IMR-90 (cell line): ENCODE measurements around the gene SCPEP1. TPM values are rescaled to one million over a fixed set of nuclear protein-coding genes. Genes with fewer than 3 reads are reported as not detected.

Experiments
- ATAC-seq: fragments of 200-7000 bp; cut with Tn5 transposase; 2 replicates; pipeline ENCODE4 v1.9.1; 2020; ENCODE audit warnings: low read depth, mild to moderate bottlenecking, moderate library complexity
- BruUV-seq: library from RNA; stranded (reverse); fragments of 400-500 nt; replicated peaks from 2 replicates; lab custom pipeline; 2021; lab: Mats Ljungman, UMichigan
- CTCF ChIA-PET: fragments of 300-600 bp; formaldehyde crosslinking; extraction: SDS; loops from one replicate; lab custom pipeline; 2021; ENCODE audit warnings: antibody characterized with exemption; lab: Yijun Ruan, JAX
- POLR2A ChIA-PET: fragments of 300-600 bp; sonication (Branson Sonifier 250); formaldehyde crosslinking; loops from one replicate; lab custom pipeline; 2022; ENCODE audit warnings: antibody characterized with exemption; ENCODE audit not compliant: unreplicated experiment; lab: Charles Lee
- DNase-seq: peaks from one replicate; pipeline ENCODE4 v3.0.0; 2013
- H2AFZ ChIP-seq: replicated peaks from 2 replicates; pipeline ENCODE3; 2013; ENCODE audit warnings: low read length, mild to moderate bottlenecking; ENCODE audit not compliant: poor library complexity
- H2AK5ac ChIP-seq: 2 replicates; pipeline ENCODE4 v1.6.1; 2013; ENCODE audit warnings: low read depth, low read length, inconsistent platforms
- H2AK9ac ChIP-seq: replicated peaks from 2 replicates; pipeline ENCODE3; 2013; ENCODE audit warnings: mild to moderate bottlenecking, low read depth, low read length, moderate library complexity; ENCODE audit not compliant: poor library complexity
- H2BK120ac ChIP-seq: 2 replicates; pipeline ENCODE4 v1.6.1; 2013; ENCODE audit warnings: low read depth, low read length, inconsistent platforms
- H2BK15ac ChIP-seq: 3 replicates; pipeline ENCODE4 v1.6.1; 2013; ENCODE audit warnings: low read depth, low read length, inconsistent platforms
- H2BK20ac ChIP-seq: 2 replicates; pipeline ENCODE4 v1.6.1; 2013; ENCODE audit warnings: low read depth, mild to moderate bottlenecking, inconsistent platforms, low read length, moderate library complexity
- H2BK5ac ChIP-seq: 2 replicates; pipeline ENCODE4 v1.6.1; 2013; ENCODE audit warnings: mild to moderate bottlenecking, low read depth, low read length, inconsistent platforms; ENCODE audit not compliant: poor library complexity, severe bottlenecking
- H3K14ac ChIP-seq: replicated peaks from 2 replicates; pipeline ENCODE4 v1.6.1; 2013; ENCODE audit warnings: low read depth, low read length, inconsistent platforms
- H3K18ac ChIP-seq: 2 replicates; pipeline ENCODE4 v1.6.1; 2013; ENCODE audit warnings: low read depth, low read length, control low read depth
- H3K23ac ChIP-seq: 2 replicates; pipeline ENCODE4 v1.6.1; 2013; ENCODE audit warnings: low read depth, low read length, inconsistent platforms
- H3K27ac ChIP-seq: 2 replicates; pipeline ENCODE4 v1.5.1; 2013; ENCODE audit warnings: mild to moderate bottlenecking, control low read depth, low read length; ENCODE audit not compliant: insufficient read depth
- H3K27me3 ChIP-seq: 2 replicates; pipeline ENCODE4 v1.6.1; 2013; ENCODE audit warnings: low read length; ENCODE audit not compliant: control insufficient read depth, insufficient read depth
- H3K36me3 ChIP-seq: 2 replicates; pipeline ENCODE4 v1.6.1; 2013; ENCODE audit warnings: low read length, mixed read lengths; ENCODE audit not compliant: control insufficient read depth, insufficient read depth
- H3K4ac ChIP-seq: 2 replicates; pipeline ENCODE4 v1.6.1; 2013; ENCODE audit warnings: low read depth, low read length, inconsistent platforms
- H3K4me1 ChIP-seq: 2 replicates; pipeline ENCODE4 v1.6.1; 2013; ENCODE audit warnings: low read length, mixed read lengths; ENCODE audit not compliant: control insufficient read depth, insufficient read depth
- H3K4me2 ChIP-seq: 2 replicates; pipeline ENCODE4 v1.6.1; 2013; ENCODE audit warnings: low read depth, mild to moderate bottlenecking, control low read depth, low read length, moderate library complexity
- H3K4me3 ChIP-seq: 2 replicates; pipeline ENCODE4 v1.5.1; 2013; ENCODE audit warnings: low read depth, mild to moderate bottlenecking, control low read depth, low read length, moderate library complexity; ENCODE audit not compliant: insufficient read depth
- H3K56ac ChIP-seq: 2 replicates; pipeline ENCODE4 v1.6.1; 2013; ENCODE audit warnings: low read length, inconsistent platforms; ENCODE audit not compliant: insufficient read depth; ENCODE audit errors: extremely low read depth
- H3K79me1 ChIP-seq, 2 experiments: 2 replicates each; pipeline ENCODE4 v1.6.1; 2013; ENCODE audit warnings: low read length in 2 of 2, inconsistent platforms in 1 of 2, low read depth in 1 of 2
- H3K9ac ChIP-seq: 2 replicates; pipeline ENCODE4 v1.6.1; 2013; ENCODE audit warnings: low read depth, low read length, control low read depth
- H3K9me1 ChIP-seq: 2 replicates; pipeline ENCODE4 v1.6.1; 2013; ENCODE audit warnings: low read length, inconsistent platforms; ENCODE audit not compliant: insufficient read depth
- H3K9me3 ChIP-seq: 2 replicates; pipeline ENCODE4 v1.6.1; 2013; ENCODE audit warnings: low read length; ENCODE audit not compliant: control insufficient read depth, insufficient read depth
- H4K20me1 ChIP-seq: 2 replicates; pipeline ENCODE4 v1.6.1; 2013; ENCODE audit warnings: low read length, inconsistent platforms; ENCODE audit not compliant: insufficient read depth
- H4K5ac ChIP-seq: 2 replicates; pipeline ENCODE4 v1.6.1; 2013; ENCODE audit warnings: mild to moderate bottlenecking, low read depth, low read length, control low read depth
- H4K8ac ChIP-seq, 2 experiments: 2 replicates each; pipeline ENCODE4 v1.6.1; 2013; ENCODE audit warnings: low read depth in 2 of 2, low read length in 2 of 2, control low read depth in 1 of 2, inconsistent platforms in 1 of 2
- H4K91ac ChIP-seq: 2 replicates; pipeline ENCODE4 v1.6.1; 2013; ENCODE audit warnings: low read depth, low read length, inconsistent platforms; ENCODE audit not compliant: insufficient read depth
- CEBPB ChIP-seq: IDR thresholded peaks from 2 replicates; pipeline ENCODE4 v1.6.1; 2012; ENCODE audit warnings: low read depth, low read length, improper control_type of control experiment
- FOS ChIP-seq: fragments of 150-350 bp; IDR thresholded peaks from 2 replicates; pipeline ENCODE4 v1.6.1; 2016; ENCODE audit warnings: low read depth, low read length
- MAFK ChIP-seq: IDR thresholded peaks from 2 replicates; pipeline ENCODE4 v1.6.1; 2012; ENCODE audit warnings: low read depth, low read length, improper control_type of control experiment
- MAZ ChIP-seq: IDR thresholded peaks from 2 replicates; pipeline ENCODE4 v1.6.1; 2012; ENCODE audit warnings: low read depth, mild to moderate bottlenecking, low read length, improper control_type of control experiment, moderate library complexity, borderline replicate concordance
- MXI1 ChIP-seq: IDR thresholded peaks from 2 replicates; pipeline ENCODE4 v1.6.1; 2012; ENCODE audit warnings: low read depth, mild to moderate bottlenecking, low read length, moderate library complexity, borderline replicate concordance
- NFE2L2 ChIP-seq: fragments of 150-350 bp; IDR thresholded peaks from 2 replicates; pipeline ENCODE4 v1.6.1; 2016; ENCODE audit warnings: low read depth, mild to moderate bottlenecking, low read length
- POLR2A ChIP-seq: IDR thresholded peaks from 2 replicates; pipeline ENCODE4 v1.6.1; 2012; ENCODE audit warnings: mild to moderate bottlenecking, low read depth, low read length
- RAD21 ChIP-seq: IDR thresholded peaks from 2 replicates; pipeline ENCODE4 v1.6.1; 2012; ENCODE audit warnings: low read length, improper control_type of control experiment
- RCOR1 ChIP-seq: IDR thresholded peaks from 2 replicates; pipeline ENCODE4 v1.6.1; 2012; ENCODE audit warnings: mild to moderate bottlenecking, low read length, improper control_type of control experiment; ENCODE audit not compliant: insufficient replicate concordance
- RFX5 ChIP-seq: IDR thresholded peaks from 2 replicates; pipeline ENCODE4 v1.8.0; 2012; ENCODE audit warnings: low read depth, mild to moderate bottlenecking, low read length, moderate library complexity
- SMC3 ChIP-seq: fragments of 150-350 bp; IDR thresholded peaks from 2 replicates; pipeline ENCODE4 v1.6.1; 2016; ENCODE audit warnings: low read depth, mild to moderate bottlenecking, antibody characterized with exemption, low read length, moderate library complexity
- WGBS, 2 experiments: methylation state at CpG; one replicate each; pipeline versions ENCODE4 v1.1.5 to v1.1.7; 2013; ENCODE audit warnings: missing lambda C conversion rate in 2 of 2; ENCODE audit not compliant: insufficient read length in 1 of 2; ENCODE audit errors: extremely low coverage in 2 of 2; 5-methylcytosine and 5-hydroxymethylcytosine counted together
- dilution Hi-C: fragments of 300-500 bp; cut with HindIII; formaldehyde crosslinking; loops from one replicate; pipeline ENCODE4 v1.14.3; 2018; ENCODE audit warnings: low sequenced_read_pairs; ENCODE audit not compliant: unreplicated experiment
- in situ Hi-C: fragments of 300-500 bp; cut with MboI; formaldehyde crosslinking; loops from 3 replicates; pipeline ENCODE4 v1.14.3; 2019; ENCODE audit warnings: low sequenced_read_pairs, inconsistent platforms, mixed read lengths
- intact Hi-C: fragments of 100-400 bp; cut with micrococcal nuclease; formaldehyde crosslinking; loops from 2 replicates; pipeline ENCODE4 v1.10.0; 2022
- polyA plus RNA-seq, 3 experiments: library from polyadenylated mRNA; depleted of rRNA; stranded (reverse); fragments of >200 nt; gene quantifications; 2 replicates each; pipeline ENCODE4 v1.2.3, GENCODE V29; 2012; ENCODE audit warnings: low replicate concordance in 1 of 3
- total RNA-seq: library from RNA; depleted of rRNA; stranded (reverse); fragments of >200 nt; gene quantifications from 2 replicates; pipeline ENCODE4 v1.2.3, GENCODE V29; 2012
- TF ChIP-seq, protein P1 (sequence below): fragments of 150-350 bp; IDR thresholded peaks from 2 replicates; pipeline ENCODE4 v1.6.1; 2017; ENCODE audit warnings: mild to moderate bottlenecking, antibody characterized with exemption, low read length, low read depth
- TF ChIP-seq, protein P2 (sequence below): conservative IDR thresholded peaks from 2 replicates; pipeline ENCODE4 v1.5.1; 2012; ENCODE audit warnings: mild to moderate bottlenecking, low read depth, low read length, improper control_type of control experiment

SCPEP1 gene
- total and polyA plus RNA-seq, 2 of the 4 experiments (the other 2 are of a cell fraction): 16.5 to 32.1 TPM

DNA sequence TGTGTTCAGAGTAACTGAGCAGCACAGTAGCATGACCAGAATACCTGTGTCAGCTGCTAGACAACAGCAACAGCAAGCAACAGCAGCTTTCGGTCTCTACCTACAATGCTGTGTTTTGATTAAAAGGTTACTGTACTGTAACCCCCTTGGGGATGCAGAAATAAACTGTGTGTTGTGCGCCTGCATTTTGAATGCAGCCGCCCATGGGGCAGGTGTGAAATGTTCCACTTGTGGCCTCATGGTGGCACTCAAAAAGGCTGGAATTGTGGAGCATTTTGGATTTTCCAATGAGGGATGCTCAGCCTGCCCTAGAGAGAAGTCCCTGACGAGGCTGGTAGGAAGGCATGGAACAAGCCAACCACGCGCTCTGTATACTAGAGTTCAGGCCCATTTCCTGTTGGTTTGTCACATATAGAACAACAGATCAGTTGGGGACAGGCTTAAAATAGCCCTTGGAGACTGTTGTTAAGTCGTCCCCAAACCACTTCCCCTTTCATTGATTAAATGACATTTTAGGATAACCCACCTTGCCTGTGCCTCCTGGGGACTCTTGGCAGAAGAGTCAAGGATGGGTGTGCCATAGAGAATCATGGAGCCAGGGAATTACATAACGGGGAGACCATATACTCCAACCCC, 27.1 kb downstream of the SCPEP1 start:
- no TSS peak for BruUV-seq
- Histone ChIP-seq H4K5ac (no peak overlapping the region), H3K4me2 (no peak overlapping the region), H2BK15ac (no peak overlapping the region), H3K56ac (no peak overlapping the region), H3K4me3 (no peak overlapping the region), H2BK20ac (no peak overlapping the region), H2BK120ac (no peak overlapping the region), H3K18ac (no peak overlapping the region), H3K27me3 (peaks cover 2% of the 10 kb centered on the region; the same call in 1 of the 2 replicates), H3K27ac (no peak overlapping the region), H3K4ac (no peak overlapping the region), H3K36me3 (0 out of 2 replicates have a peak, but pooled peaks cover 3% of the 10 kb centered on the region), H3K14ac (no peak overlapping the region), H3K9me3 (no peaks in the 10 kb centered on the region), H3K4me1 (no peaks in the 10 kb centered on the region), H2BK5ac (no peak overlapping the region), H2AK5ac (no peak overlapping the region), H2AFZ (no peak overlapping the region), H4K20me1 (no peaks in the 10 kb centered on the region), H4K91ac (no peak overlapping the region), H3K23ac (no peak overlapping the region), H3K9ac (no peak overlapping the region), H2AK9ac (no peak overlapping the region), H4K8ac (no peak overlapping the region), H3K79me1 (no peaks in the 10 kb centered on the region), H3K9me1 (0 out of 2 replicates have a peak, but pooled peaks cover 3% of the 10 kb centered on the region)
- ATAC-seq (no peak), DNase-seq (no peak)
- in situ Hi-C loops (no loop called here), intact Hi-C loops (no loop called here), dilution Hi-C loops (no loop called here)
- WGBS, 2 experiments: 94% methylated on average over 3 of the region's 8 CpGs; no CpG with 5 or more reads in 1 of the 2 experiments
- ChIA-PET CTCF (no interaction called here), POLR2A (no interaction called here)
- TF ChIP-seq MAFK: no peak
- no peak for TF ChIP-seq MAZ
- TF ChIP-seq SMC3: no peak
- no peak for TF ChIP-seq RAD21
- no peak for TF ChIP-seq POLR2A
- TF ChIP-seq FOS: no peak
- no peak for TF ChIP-seq MXI1
- no peak for TF ChIP-seq NFE2L2
- TF ChIP-seq RCOR1: no peak
- TF ChIP-seq CEBPB: no peak
- TF ChIP-seq, protein P1, sequence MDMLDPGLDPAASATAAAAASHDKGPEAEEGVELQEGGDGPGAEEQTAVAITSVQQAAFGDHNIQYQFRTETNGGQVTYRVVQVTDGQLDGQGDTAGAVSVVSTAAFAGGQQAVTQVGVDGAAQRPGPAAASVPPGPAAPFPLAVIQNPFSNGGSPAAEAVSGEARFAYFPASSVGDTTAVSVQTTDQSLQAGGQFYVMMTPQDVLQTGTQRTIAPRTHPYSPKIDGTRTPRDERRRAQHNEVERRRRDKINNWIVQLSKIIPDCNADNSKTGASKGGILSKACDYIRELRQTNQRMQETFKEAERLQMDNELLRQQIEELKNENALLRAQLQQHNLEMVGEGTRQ: no peak
- no peak for TF ChIP-seq RFX5
- TF ChIP-seq, protein P2, sequence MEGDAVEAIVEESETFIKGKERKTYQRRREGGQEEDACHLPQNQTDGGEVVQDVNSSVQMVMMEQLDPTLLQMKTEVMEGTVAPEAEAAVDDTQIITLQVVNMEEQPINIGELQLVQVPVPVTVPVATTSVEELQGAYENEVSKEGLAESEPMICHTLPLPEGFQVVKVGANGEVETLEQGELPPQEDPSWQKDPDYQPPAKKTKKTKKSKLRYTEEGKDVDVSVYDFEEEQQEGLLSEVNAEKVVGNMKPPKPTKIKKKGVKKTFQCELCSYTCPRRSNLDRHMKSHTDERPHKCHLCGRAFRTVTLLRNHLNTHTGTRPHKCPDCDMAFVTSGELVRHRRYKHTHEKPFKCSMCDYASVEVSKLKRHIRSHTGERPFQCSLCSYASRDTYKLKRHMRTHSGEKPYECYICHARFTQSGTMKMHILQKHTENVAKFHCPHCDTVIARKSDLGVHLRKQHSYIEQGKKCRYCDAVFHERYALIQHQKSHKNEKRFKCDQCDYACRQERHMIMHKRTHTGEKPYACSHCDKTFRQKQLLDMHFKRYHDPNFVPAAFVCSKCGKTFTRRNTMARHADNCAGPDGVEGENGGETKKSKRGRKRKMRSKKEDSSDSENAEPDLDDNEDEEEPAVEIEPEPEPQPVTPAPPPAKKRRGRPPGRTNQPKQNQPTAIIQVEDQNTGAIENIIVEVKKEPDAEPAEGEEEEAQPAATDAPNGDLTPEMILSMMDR: no peak
